ENCODE results near the gene RNF217.

DNA sequence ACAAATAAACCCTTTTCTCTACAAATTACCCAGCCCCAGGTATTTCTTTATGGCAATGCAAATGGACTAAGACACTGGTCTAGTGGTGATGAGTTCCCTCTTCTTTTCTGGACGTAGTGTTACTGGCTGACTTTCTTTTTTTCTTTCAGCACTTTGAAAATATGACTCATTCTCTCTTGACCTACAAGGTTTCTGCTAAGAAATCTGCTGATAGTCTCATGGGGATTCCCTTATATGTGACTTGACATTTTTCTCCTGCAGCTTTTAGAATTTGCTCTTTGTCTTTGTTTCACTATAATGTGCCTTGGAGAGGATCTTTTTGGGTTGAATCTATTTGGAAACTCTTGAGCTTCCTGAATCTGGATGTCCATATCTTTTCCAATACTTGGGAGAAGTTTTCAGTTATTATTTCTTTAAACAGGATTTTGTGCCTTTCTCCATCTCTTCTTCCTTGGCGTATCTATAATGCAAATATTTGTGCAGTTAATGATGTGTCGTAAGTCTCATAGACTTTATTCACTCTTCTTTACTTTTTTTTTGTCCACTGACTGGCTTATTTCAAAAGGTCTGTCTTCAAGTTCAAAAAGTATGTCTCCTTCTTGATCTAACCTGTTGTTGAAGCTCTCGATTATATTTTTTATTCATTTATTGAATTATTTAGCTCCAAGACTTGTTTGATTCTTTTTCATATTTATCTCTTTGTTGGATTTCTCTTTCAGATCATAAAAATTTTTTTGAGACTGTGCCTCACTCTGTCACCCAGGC lies 149.2 kb downstream of the RNF217 start:
- TF ChIP-seq, protein P1, sequence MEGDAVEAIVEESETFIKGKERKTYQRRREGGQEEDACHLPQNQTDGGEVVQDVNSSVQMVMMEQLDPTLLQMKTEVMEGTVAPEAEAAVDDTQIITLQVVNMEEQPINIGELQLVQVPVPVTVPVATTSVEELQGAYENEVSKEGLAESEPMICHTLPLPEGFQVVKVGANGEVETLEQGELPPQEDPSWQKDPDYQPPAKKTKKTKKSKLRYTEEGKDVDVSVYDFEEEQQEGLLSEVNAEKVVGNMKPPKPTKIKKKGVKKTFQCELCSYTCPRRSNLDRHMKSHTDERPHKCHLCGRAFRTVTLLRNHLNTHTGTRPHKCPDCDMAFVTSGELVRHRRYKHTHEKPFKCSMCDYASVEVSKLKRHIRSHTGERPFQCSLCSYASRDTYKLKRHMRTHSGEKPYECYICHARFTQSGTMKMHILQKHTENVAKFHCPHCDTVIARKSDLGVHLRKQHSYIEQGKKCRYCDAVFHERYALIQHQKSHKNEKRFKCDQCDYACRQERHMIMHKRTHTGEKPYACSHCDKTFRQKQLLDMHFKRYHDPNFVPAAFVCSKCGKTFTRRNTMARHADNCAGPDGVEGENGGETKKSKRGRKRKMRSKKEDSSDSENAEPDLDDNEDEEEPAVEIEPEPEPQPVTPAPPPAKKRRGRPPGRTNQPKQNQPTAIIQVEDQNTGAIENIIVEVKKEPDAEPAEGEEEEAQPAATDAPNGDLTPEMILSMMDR (optimal IDR thresholded peaks at IDR 0.05 in 1 of 3, IDR thresholded peaks at IDR 0.05 in 1 of 3, conservative IDR thresholded peaks at IDR 0.05 in 1 of 3; ENCODE audit: extremely low read depth in 1 of 3, insufficient read depth in 2 of 3, low read length in 3 of 3), result no peak
- no peak for TF ChIP-seq EZH2 (IDR thresholded peaks at IDR 0.05; ENCODE audit: low read length)
